Suprapubic skin (tissue), 4 donors: ENCODE data around the gene PBOV1. TPM values are rescaled to one million over a fixed set of nuclear protein-coding genes. Genes with fewer than 3 reads are reported as not detected.

ENCODE experiments used
- DNase-seq, 2 donors: peaks; one replicate each; pipeline ENCODE4 v3.0.0-alpha.2; 2019; ENCODE audit warnings: low spot score in 2 of 2
- H3K27ac ChIP-seq: fragments of 200-600 bp; sonication (generic); one replicate; pipeline ENCODE4 v1.5.1; 2019
- H3K27me3 ChIP-seq: fragments of 200-600 bp; sonication (generic); one replicate; pipeline ENCODE4 v1.5.1; 2019
- H3K36me3 ChIP-seq: fragments of 200-600 bp; sonication (generic); one replicate; pipeline ENCODE4 v1.5.1; 2019
- H3K4me1 ChIP-seq: fragments of 200-600 bp; sonication (generic); one replicate; pipeline ENCODE4 v1.5.1; 2019
- H3K4me3 ChIP-seq: fragments of 200-600 bp; sonication (generic); one replicate; pipeline ENCODE4 v1.5.1; 2019; ENCODE audit warnings: mild to moderate bottlenecking
- H3K9me3 ChIP-seq: fragments of 200-600 bp; sonication (generic); one replicate; pipeline ENCODE4 v1.5.1; 2019
- CTCF ChIP-seq, 2 donors: fragments of 200-600 bp in 1 of 2; fragments of 450-650 bp in 1 of 2; sonication (generic) in 1 of 2; IDR thresholded peaks; one replicate each; pipeline ENCODE4 v1.5.1; 2016 to 2019; ENCODE audit warnings: antibody characterized with exemption in 2 of 2, mild to moderate bottlenecking in 1 of 2, moderate library complexity in 1 of 2
- EP300 ChIP-seq: sonication (generic); formaldehyde crosslinking; IDR thresholded peaks from one replicate; pipeline ENCODE4 v1.6.1; 2017; ENCODE audit warnings: antibody characterized with exemption
- POLR2A ChIP-seq, 2 donors: fragments of 450-650 bp; IDR thresholded peaks; one replicate each; pipeline ENCODE4 v1.6.1; 2017; ENCODE audit warnings: antibody characterized with exemption in 2 of 2, mild to moderate bottlenecking in 2 of 2, moderate library complexity in 2 of 2
- POLR2AphosphoS5 ChIP-seq, 3 donors: sonication (generic); formaldehyde crosslinking; IDR thresholded peaks; one replicate each; pipeline ENCODE4 v1.6.1; 2017; ENCODE audit warnings: antibody characterized with exemption in 3 of 3
- WGBS: methylation state at CpG from one replicate; pipeline ENCODE4 v1.1.5; 2018; 5-methylcytosine and 5-hydroxymethylcytosine counted together
- total RNA-seq, 4 donors: library from RNA; depleted of rRNA; stranded (reverse); fragments of >200 nt; gene quantifications; one replicate each; pipeline ENCODE4 v1.1.0, GENCODE V29; 2016

PBOV1 gene
- total RNA-seq, 4 donors from 2014 or later = not detected

GRCh38 chr6:138175596-138175995, 42.7 kb downstream of the PBOV1 start:
- no peak for DNase-seq
- Histone ChIP-seq H3K36me3 (no peaks in the 10 kb centered on the region), H3K4me3 (no peak overlapping the region), H3K4me1 (no peaks in the 10 kb centered on the region), H3K9me3 (peaks cover 20% of the 10 kb centered on the region), H3K27ac (no peak overlapping the region), H3K27me3 (no peaks in the 10 kb centered on the region)
- TF ChIP-seq EP300 = no peak
- no peak for TF ChIP-seq POLR2A (IDR thresholded peaks at IDR 0.05)
- TF ChIP-seq POLR2AphosphoS5 (IDR thresholded peaks at IDR 0.05) = no peak
- TF ChIP-seq CTCF (IDR thresholded peaks at IDR 0.05) = no peak
- 97% methylated on average over 2 of the region's 2 CpGs for WGBS

Other genes starting within 250 kb of the PBOV1 start
- gene PERP, start 111.1 kb downstream of the PBOV1 start, total RNA-seq = 1,000 to 10,000 TPM in 3 of 4 donors, 100 to 1,000 TPM in 1; 715 to 1,965 (median 1,827) TPM
- 10 to 100 TPM in 2 of 4 donors, 1 to 10 TPM in 2; 5.1 to 20.6 (median 9.6) TPM for gene ARFGEF3, start 56.6 kb downstream of the PBOV1 start, total RNA-seq
- gene SMIM28, start 159.4 kb upstream of the PBOV1 start, total RNA-seq = not detected
- gene HEBP2, start 185.7 kb upstream of the PBOV1 start, total RNA-seq = 10 to 100 TPM; 37.7 to 82.9 (median 56.3) TPM